GM23248 (cell line): Measurements from ENCODE around the gene ZFAND5.

ENCODE experiments used
- EZH2 ChIP-seq: fragments of 200-600 bp; sonication (generic); IDR thresholded peaks from 2 replicates; pipeline ENCODE4 v1.6.1; 2018; ENCODE audit warnings: antibody characterized with exemption, mild to moderate bottlenecking; ENCODE audit not compliant: insufficient read depth, poor library complexity, severe bottlenecking
- EZH2phosphoT487 ChIP-seq: fragments of 200-600 bp; sonication (generic); IDR thresholded peaks from 2 replicates; pipeline ENCODE4 v1.6.1; 2018; ENCODE audit warnings: antibody characterized with exemption, moderate library complexity, mild to moderate bottlenecking, low read depth; ENCODE audit not compliant: insufficient read depth

DNA sequence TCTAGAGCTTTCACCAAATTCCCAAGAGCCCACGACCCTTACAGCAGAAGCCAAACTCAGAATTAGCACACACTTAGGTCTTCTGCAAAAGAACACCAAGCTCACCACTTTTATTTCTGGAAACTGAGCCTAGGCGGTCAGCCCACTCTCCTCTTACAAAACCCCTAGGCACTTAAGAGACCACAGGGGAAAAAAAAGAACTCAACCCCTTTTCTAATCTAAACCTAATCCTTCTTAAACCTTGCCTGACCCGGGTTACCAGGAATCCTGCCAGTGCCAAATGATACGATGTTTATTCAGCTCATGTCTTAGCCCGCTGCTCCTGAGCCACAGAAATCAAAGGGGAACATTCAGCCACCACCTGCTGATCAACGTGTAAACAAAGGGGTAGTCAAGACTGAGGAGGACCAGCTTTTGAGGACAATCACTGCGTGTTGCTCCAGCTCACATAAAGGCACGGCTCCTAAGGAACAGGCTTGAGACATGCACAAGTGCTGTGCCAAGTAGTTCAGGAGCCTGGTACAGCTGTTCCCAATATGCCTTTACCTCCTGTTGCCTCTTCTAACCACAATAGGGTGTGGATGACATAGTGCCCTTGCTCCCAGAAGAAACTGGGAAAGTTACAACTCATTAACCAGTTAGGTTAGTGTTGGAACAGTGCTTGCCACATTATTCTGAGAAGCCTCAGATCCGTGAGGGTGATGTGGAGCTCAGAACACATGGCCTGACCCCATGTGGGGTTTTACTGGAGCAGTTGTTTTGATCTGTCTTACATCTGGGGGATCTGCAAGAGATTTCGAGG is 49.3 kb downstream of the ZFAND5 start:
- TF ChIP-seq EZH2 (no peak), EZH2phosphoT487 (no peak)
